HG03159 (cell line): ENCODE measurements around the gene DBX2.
"Not testable (repeated sequence)": the region's sequence is repeated elsewhere in the genome, so short reads cannot be mapped to it uniquely, and the experiment has no call there.

Source experiments
- ATAC-seq: cut with Tn5 transposase; IDR thresholded peaks from one replicate; pipeline ENCODE4 v1.9.1; 2021; ENCODE audit warnings: mild to moderate bottlenecking, moderate library complexity; ENCODE audit not compliant: unreplicated experiment

Gene DBX2

GRCh38 chr12:45012749-45013148 lies 38.1 kb downstream of the DBX2 start:
- ATAC-seq, result no peak

GRCh38 chr12:45010059-45010458 lies 40.8 kb downstream of the DBX2 start:
- no peak for ATAC-seq

- no peak for ATAC-seq
Measured at GRCh38 chr12:45008211-45008610, 42.7 kb downstream of the DBX2 start.

- ATAC-seq, result no peak
Measured at GRCh38 chr12:44999355-44999754, 51.5 kb downstream of the DBX2 start.

- no peak for ATAC-seq
Measured at GRCh38 chr12:44993161-44993560, 57.7 kb downstream of the DBX2 start.

GRCh38 chr12:44984863-44985262 lies 66.0 kb downstream of the DBX2 start:
- ATAC-seq, result not testable (repeated sequence)

- ATAC-seq, result no peak
Measured at GRCh38 chr12:44979918-44980317, 71.0 kb downstream of the DBX2 start.

GRCh38 chr12:44976246-44976645 lies 74.7 kb downstream of the DBX2 start:
- no peak for ATAC-seq

- peak; percentile 92 for ATAC-seq
Measured at GRCh38 chr12:44972746-44973421, 78.0 kb downstream of the DBX2 start.

- ATAC-seq, result no peak
Measured at GRCh38 chr12:44968965-44969364, 81.9 kb downstream of the DBX2 start.
